Skin of body (tissue), 2 donors: ENCODE data around the gene PTAR1. TPM values are rescaled to one million over a fixed set of nuclear protein-coding genes. Genes with fewer than 3 reads are reported as not detected.

Experiments
- DNase-seq: peaks from one replicate; lab custom pipeline; 2025; lab: John Stamatoyannopoulos, UW
- total RNA-seq: library from RNA; depleted of rRNA; stranded (reverse); fragments of >200 nt; gene quantifications from one replicate; pipeline ENCODE4 v1.2.3, GENCODE V29; 2014

PTAR1 gene
- total RNA-seq, 1 donor from 2014 or later, result 76.3 TPM

DNA sequence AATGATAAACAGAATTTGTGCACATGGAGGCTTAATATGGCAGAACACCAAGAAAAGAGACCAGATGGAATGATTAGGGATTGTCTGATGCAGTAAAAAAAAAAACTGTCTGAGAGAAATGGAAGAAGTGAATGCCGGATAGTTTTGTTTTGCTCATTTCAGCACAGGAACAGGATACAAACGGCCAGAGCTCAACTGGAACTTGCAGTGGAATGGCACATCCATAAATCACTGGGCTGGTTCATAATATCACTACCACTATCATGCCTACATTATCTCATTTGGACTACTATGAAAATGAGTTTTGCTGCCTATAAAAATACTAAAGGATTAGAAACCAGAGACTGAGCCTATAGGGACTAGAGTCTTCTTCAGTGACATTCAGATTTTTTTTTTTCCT, 9.7 kb downstream of the PTAR1 start:
- DNase-seq, result no peak

DNA sequence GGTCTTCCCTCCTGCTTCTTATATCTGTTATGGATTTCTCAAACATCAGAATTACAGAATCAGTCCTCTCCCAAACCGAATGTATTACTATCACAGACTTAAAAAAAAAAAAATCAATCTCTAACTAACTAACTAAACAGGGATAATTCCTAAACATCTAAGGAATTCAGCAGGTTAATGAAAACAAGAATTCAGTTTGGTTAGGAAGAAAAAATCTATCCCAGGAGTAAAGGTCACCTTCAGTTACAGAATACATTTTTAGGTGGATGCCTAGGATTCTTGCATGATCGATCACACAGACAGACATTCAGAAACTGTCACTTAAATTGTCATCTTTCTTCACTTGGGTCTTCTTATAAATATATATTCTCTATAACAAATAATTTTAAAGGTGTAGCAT, 11.5 kb downstream of the PTAR1 start:
- DNase-seq, result no peak

DNA sequence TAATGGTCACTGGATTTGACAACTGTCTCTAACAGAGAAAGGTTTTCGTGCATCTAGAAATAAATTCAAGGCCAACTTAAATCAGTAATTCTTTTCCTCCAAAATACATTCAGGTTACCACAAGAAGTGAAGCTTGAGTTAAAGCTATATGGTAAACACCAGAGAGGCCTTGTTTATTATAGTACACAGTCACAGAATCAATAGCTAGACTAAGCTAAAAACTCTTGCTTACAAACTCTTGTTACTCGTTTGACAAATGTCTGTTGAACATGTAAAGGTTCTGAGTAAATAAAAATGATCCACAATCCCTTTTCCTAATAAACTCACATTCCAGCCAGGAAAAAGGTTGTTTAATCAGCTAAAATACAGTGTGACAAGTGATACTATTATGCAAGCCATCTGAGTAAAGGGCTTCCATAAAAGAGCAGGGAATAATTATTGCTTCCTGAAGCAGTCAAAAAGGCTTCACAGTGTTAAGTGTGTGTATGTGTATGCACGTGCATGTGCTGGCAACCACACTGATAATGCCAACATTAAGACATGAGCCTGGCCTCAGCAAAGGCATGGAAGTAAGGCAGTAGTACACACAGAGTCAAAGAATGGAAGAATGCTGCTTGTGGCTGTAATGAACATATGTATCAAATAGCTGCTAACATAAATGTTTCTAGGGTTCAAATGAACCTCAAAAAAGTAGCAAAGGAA, 12.8 kb downstream of the PTAR1 start:
- DNase-seq, result no peak

GRCh38 chr9:69745716-69746437, 13.9 kb downstream of the PTAR1 start:
- no peak for DNase-seq

DNA sequence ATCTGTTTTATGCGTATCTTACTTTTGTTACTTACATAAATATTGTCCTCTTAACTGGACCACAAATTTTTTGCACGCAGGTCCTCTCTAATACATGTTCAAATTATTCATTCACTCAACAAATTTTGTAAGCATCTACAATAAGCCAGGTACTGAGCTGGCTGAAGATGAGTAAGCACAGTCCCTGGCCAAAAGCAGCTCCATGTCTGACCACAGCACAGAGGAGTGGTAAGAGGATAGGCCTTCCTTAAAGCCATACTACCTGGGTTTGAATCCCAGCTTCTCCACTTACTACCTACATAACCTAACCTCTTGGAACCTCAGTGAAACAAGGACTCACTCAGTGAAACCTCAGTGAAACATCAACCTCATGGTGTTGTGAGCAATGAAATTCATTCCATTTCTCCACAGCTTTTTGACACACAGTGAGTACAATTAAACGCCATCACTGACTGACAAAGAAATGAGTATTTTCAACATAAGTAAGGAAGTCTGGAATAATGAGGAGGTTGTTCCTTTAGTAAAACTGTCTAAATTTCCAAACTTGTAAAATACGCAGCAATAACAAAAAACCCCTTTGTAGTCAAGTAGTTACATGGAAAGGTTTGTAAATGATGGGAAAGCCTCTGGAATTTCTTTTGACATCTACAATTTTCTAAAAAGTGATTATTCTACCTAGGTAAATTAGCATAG, 15.0 kb downstream of the PTAR1 start:
- DNase-seq, result no peak

GRCh38 chr9:69743930-69744329, 15.9 kb downstream of the PTAR1 start:
- no peak for DNase-seq

DNA sequence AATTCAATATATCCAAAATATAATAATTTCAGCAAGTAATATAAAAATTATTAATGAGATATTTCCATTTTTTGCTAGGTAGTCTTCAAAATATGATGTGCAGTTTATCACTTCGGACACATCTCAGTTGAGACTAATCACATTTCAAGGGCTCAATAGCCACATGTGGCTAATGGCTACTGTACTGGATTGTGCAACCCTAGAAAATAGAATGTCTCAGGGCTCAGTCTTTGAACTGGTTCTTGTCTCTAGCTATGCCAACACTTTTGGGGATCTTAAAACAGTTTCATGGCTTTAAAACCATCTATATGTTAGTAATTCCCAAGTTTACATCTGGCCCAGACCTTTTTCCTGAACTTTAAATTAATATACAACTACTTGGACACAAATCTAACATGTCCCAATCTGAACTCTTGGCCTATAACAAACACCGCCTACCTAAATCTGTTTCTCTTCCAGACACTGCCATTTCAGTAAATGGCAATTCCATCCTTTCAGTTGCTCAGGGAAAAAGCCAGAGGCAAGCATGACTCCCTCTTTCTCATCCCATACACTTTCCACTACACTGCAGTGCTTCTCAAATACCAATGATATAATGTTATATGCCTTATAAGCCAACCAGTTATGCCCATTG, 18.8 kb downstream of the PTAR1 start:
- no peak for DNase-seq

- DNase-seq, result no peak
Observed at GRCh38 chr9:69731348-69731747, 28.5 kb downstream of the PTAR1 start.

DNA sequence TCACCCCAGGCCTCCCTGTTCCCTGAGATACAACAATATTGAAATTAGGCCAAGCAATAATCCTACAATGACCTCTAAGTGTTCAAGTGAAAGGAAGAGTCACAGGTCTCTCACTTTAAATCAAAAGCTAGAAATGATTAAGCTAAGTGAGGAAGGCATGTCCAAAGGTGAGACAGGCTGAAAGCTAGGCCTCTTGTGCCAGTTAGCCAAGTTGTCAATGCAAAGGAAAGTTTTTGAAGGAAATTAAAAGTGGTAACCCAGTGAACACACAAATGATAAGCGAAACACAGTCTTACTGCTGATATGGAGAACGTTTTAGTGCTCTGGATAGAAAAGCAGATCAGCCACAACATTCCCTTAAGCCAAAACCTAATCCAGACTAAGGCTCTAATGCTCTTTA, 39.8 kb downstream of the PTAR1 start:
- DNase-seq, result no peak

GRCh38 chr9:69719367-69719766, 40.4 kb downstream of the PTAR1 start:
- no peak for DNase-seq

- no peak for DNase-seq
Observed at GRCh38 chr9:69718218-69718617, 41.6 kb downstream of the PTAR1 start.

DNA sequence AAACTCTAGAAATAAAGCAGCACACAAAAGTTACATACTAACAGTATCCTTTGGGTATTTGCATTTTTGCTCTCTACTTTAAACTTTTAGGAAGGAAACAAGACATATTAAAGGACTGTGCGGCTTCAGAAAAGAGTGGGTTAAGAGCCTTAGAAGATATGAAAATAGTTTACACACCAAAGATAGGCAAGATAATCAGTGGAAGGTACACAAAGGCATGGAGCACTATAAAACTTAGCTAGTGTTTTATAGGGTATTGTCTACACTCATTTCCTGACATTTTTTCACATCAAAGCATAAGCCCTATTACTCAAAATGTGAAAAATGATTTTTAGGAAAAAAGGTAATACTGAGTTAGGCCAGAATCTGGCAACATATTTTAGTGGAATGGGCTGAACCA, 44.0 kb downstream of the PTAR1 start:
- no peak for DNase-seq

- DNase-seq, result no peak
Observed at GRCh38 chr9:69715096-69715495, 44.7 kb downstream of the PTAR1 start.

GRCh38 chr9:69697475-69697874, 62.3 kb downstream of the PTAR1 start:
- no peak for DNase-seq

GRCh38 chr9:69696802-69697201, 63.0 kb downstream of the PTAR1 start:
- no peak for DNase-seq

- no peak for DNase-seq
Observed at GRCh38 chr9:69689991-69690538, 69.7 kb downstream of the PTAR1 start.

DNA sequence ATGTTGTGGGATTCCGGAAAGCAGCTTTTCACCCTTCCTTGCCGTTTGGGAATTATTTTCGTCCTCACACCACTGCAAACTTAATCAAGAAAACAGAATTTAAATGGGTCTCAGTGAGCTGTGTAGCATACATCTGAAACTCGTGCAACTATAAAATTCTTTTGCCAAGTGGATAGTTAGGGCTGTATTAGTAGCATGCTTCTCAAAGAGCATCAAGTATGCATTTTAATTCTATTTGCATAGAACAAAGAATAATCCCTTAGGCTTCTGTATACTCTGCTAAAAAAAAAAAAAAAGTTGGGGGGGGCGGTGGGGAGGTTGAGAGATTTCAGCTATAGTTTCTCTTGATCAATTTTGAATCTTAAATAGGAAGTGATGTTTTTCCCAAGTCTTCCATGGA, 75.9 kb downstream of the PTAR1 start:
- no peak for DNase-seq

DNA sequence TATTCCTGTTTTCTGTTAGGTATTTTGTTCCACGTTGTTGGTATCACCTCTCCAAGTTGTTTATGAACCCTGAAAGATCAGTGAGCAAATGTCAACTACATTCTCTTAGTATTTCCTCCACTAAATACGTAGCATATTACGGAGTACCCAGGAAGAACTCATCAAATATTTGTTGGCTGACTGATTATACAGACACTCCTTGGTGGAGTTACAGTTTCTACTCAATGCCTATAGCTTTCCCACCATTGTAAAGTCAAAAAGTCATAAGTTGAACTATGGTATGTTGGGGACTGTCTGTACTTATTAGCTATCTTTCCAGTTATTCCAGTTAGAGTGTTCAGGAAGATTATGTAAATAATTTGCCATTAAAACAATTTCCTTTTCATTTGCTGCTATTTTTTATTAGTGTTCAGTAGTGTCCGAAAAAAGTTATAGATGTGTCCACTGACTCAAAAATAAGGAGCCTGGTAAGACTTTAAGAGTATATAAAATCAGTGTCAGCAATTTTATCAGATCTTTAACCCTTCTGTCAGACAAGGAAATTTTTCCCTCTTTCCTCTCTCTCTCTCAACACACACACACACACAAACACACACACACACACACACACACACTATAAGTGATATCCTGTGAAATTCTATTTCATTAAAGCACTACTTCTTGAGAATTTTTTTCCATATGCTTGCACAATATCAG, 80.8 kb downstream of the PTAR1 start:
- DNase-seq, result no peak

DNA sequence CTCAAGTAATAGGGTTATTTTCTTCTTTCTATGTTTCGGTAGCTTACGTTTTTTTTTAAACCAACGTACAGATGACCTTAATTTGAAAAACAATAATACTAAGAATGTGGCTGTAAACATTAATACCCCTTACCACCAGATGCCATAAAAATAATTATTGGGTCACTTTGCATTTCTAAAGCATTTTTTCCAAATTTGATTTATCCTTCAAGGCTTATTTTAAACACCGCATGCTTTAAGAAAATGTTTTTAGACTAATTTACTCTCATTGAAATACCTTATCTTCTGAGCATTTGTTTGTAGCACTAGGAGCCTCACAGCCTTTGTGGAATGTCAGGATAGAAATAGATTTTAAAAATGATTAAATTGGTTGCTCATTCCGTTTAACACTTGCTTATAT, 81.9 kb downstream of the PTAR1 start:
- DNase-seq, result no peak

- DNase-seq, result no peak
Observed at GRCh38 chr9:69675563-69675962, 84.2 kb downstream of the PTAR1 start.
